Mesenchymal stem cell (in vitro differentiated cells and primary cell): ENCODE data around the gene MRPS7.

Source experiments
- DNase-seq: peaks from one replicate; pipeline ENCODE4 v3.0.0-alpha.2; 2013
- H2AFZ ChIP-seq: one replicate; pipeline ENCODE4 v1.6.1; 2013; ENCODE audit warnings: low read depth, mild to moderate bottlenecking, control low read depth, inconsistent platforms, low read length, moderate library complexity
- H2AK5ac ChIP-seq: 2 replicates; pipeline ENCODE4 v1.6.1; 2013; ENCODE audit warnings: low read length, moderate library complexity, mild to moderate bottlenecking, inconsistent platforms; ENCODE audit not compliant: severe bottlenecking
- H2BK120ac ChIP-seq: one replicate; pipeline ENCODE4 v1.6.1; 2013; ENCODE audit warnings: low read depth, mild to moderate bottlenecking, inconsistent platforms, low read length, moderate library complexity
- H2BK12ac ChIP-seq, 2 experiments: one replicate each; pipeline ENCODE4 v1.6.1; 2013; ENCODE audit warnings: inconsistent platforms in 2 of 2, low read length in 2 of 2, mild to moderate bottlenecking in 2 of 2, moderate library complexity in 2 of 2, control low read depth in 1 of 2
- H2BK15ac ChIP-seq: one replicate; pipeline ENCODE4 v1.6.1; 2013; ENCODE audit warnings: mild to moderate bottlenecking, low read depth, inconsistent platforms; ENCODE audit not compliant: poor library complexity, severe bottlenecking
- H2BK5ac ChIP-seq: 2 replicates; pipeline ENCODE4 v1.6.1; 2013; ENCODE audit warnings: low read depth, mild to moderate bottlenecking, low read length, control low read depth, inconsistent platforms; ENCODE audit not compliant: poor library complexity, severe bottlenecking
- H3K14ac ChIP-seq, 2 experiments: one replicate each; pipeline ENCODE4 v1.6.1; 2013; ENCODE audit warnings: inconsistent platforms in 2 of 2, low read length in 2 of 2, control low read depth in 1 of 2, mild to moderate bottlenecking in 1 of 2, moderate library complexity in 1 of 2
- H3K18ac ChIP-seq, 2 experiments: one replicate each; pipeline ENCODE4 v1.6.1; 2013; ENCODE audit warnings: inconsistent platforms in 2 of 2, low read length in 2 of 2, control low read depth in 1 of 2, low read depth in 1 of 2, mild to moderate bottlenecking in 1 of 2
- H3K23ac ChIP-seq, 2 experiments: one replicate each; pipeline ENCODE4 v1.6.1; 2013; ENCODE audit warnings: inconsistent platforms in 2 of 2, low read length in 2 of 2, mild to moderate bottlenecking in 2 of 2, moderate library complexity in 2 of 2, control low read depth in 1 of 2
- H3K27ac ChIP-seq: 2 replicates; pipeline ENCODE4 v1.5.1; 2013; ENCODE audit warnings: mild to moderate bottlenecking, moderate library complexity, low read length, control low read depth, inconsistent platforms; ENCODE audit not compliant: poor library complexity, severe bottlenecking
- H3K27me3 ChIP-seq, 2 experiments: 2 replicates each; pipeline versions ENCODE4 v1.6.1 to v1.7.0; 2013; ENCODE audit warnings: low read length in 2 of 2, mild to moderate bottlenecking in 2 of 2, moderate library complexity in 2 of 2, control low read depth in 1 of 2, inconsistent platforms in 1 of 2; ENCODE audit not compliant: control insufficient read depth in 1 of 2, insufficient read depth in 1 of 2
- H3K36me3 ChIP-seq, 2 experiments: 2 replicates each; pipeline versions ENCODE4 v1.6.1 to v1.7.0; 2013; ENCODE audit warnings: low read length in 2 of 2, control low read depth in 1 of 2, inconsistent platforms in 1 of 2, low read depth in 1 of 2, mild to moderate bottlenecking in 1 of 2; ENCODE audit not compliant: insufficient read depth in 2 of 2, control insufficient read depth in 1 of 2
- H3K4ac ChIP-seq, 2 experiments: one replicate each; pipeline ENCODE4 v1.6.1; 2013; ENCODE audit warnings: inconsistent platforms in 2 of 2, low read length in 2 of 2, mild to moderate bottlenecking in 2 of 2, moderate library complexity in 2 of 2, control low read depth in 1 of 2, low read depth in 1 of 2
- H3K4me1 ChIP-seq: 2 replicates; pipeline ENCODE4 v1.6.1; 2013; ENCODE audit warnings: low read depth, low read length, control low read depth; ENCODE audit not compliant: control insufficient read depth, insufficient read depth
- H3K4me2 ChIP-seq: 2 replicates; pipeline ENCODE4 v1.6.1; 2013; ENCODE audit warnings: low read length, mild to moderate bottlenecking, inconsistent platforms; ENCODE audit not compliant: poor library complexity, severe bottlenecking
- H3K4me3 ChIP-seq, 2 experiments: 2 replicates each; pipeline versions ENCODE4 v1.5.1 to v1.7.0; 2013; ENCODE audit warnings: low read length in 2 of 2, mild to moderate bottlenecking in 2 of 2, control low read depth in 1 of 2, low read depth in 1 of 2; ENCODE audit not compliant: insufficient read depth in 1 of 2
- H3K79me1 ChIP-seq: replicated peaks from 2 replicates; pipeline ENCODE4 v1.6.1; 2013; ENCODE audit warnings: mild to moderate bottlenecking, control low read depth, low read length, inconsistent platforms; ENCODE audit not compliant: poor library complexity, severe bottlenecking
- H3K9ac ChIP-seq: 2 replicates; pipeline ENCODE4 v1.7.0; 2013; ENCODE audit warnings: mild to moderate bottlenecking, low read length, moderate library complexity
- H3K9me3 ChIP-seq: 2 replicates; pipeline ENCODE4 v1.7.0; 2013; ENCODE audit warnings: mild to moderate bottlenecking, low read length; ENCODE audit not compliant: control insufficient read depth
- H4K8ac ChIP-seq: one replicate; pipeline ENCODE4 v1.6.1; 2013; ENCODE audit warnings: inconsistent platforms, mild to moderate bottlenecking, low read length, moderate library complexity
- H4K91ac ChIP-seq: one replicate; pipeline ENCODE4 v1.6.1; 2013; ENCODE audit warnings: mild to moderate bottlenecking, low read length, inconsistent platforms
- WGBS: methylation state at CpG from one replicate; pipeline ENCODE4 v1.1.7; 2013; ENCODE audit warnings: mixed read lengths; 5-methylcytosine and 5-hydroxymethylcytosine counted together

The MRPS7 gene

GRCh38 chr17:75295201-75296158, 33.8 kb downstream of the MRPS7 start:
- Histone ChIP-seq H3K27ac (no peak overlapping the region), H3K79me1 (no peaks in the 10 kb centered on the region), H3K4me3 (no peak overlapping the region), H3K18ac (no peak overlapping the region), H3K4me2 (no peak overlapping the region), H3K23ac (no peak overlapping the region), H3K36me3 (no peaks in the 10 kb centered on the region), H3K14ac (no peak overlapping the region), H4K91ac (no peak overlapping the region), H2AFZ (no peak overlapping the region), H3K4me1 (no peaks in the 10 kb centered on the region), H2BK120ac (no peak overlapping the region), H2BK5ac (no peak overlapping the region), H4K8ac (no peak overlapping the region), H2AK5ac (no peak overlapping the region), H2BK12ac (no peak overlapping the region), H3K9me3 (no peaks in the 10 kb centered on the region), H3K4ac (no peak overlapping the region), H3K9ac (no peak overlapping the region), H2BK15ac (no peak overlapping the region), H3K27me3 (no peaks in the 10 kb centered on the region)
- WGBS: 96% methylated on average over 5 of the region's 8 CpGs
- no peak for DNase-seq

- Histone ChIP-seq H3K79me1 (no peaks in the 10 kb centered on the region), H3K27ac (no peak overlapping the region), H3K23ac (no peak overlapping the region), H3K9me3 (no peaks in the 10 kb centered on the region), H2AK5ac (no peak overlapping the region), H2BK12ac (no peak overlapping the region), H2BK15ac (no peak overlapping the region), H3K4ac (no peak overlapping the region), H3K14ac (no peak overlapping the region), H4K91ac (no peak overlapping the region), H3K27me3 (no peaks in the 10 kb centered on the region), H2AFZ (no peak overlapping the region), H4K8ac (no peak overlapping the region), H3K36me3 (no peaks in the 10 kb centered on the region), H3K4me1 (no peaks in the 10 kb centered on the region), H3K4me3 (no peak overlapping the region), H3K4me2 (no peak overlapping the region), H3K9ac (no peak overlapping the region), H3K18ac (no peak overlapping the region), H2BK120ac (no peak overlapping the region), H2BK5ac (no peak overlapping the region)
- DNase-seq: no peak
- WGBS: 97% methylated on average over 4 of the region's 7 CpGs
These were observed 38.6 kb downstream of the MRPS7 start for GRCh38 chr17:75300280-75300679.

GRCh38 chr17:75301049-75301448, 39.4 kb downstream of the MRPS7 start:
- Histone ChIP-seq H2AK5ac (no peak overlapping the region), H2BK120ac (no peak overlapping the region), H2BK15ac (no peak overlapping the region), H3K18ac (no peak overlapping the region), H3K4me2 (no peak overlapping the region), H3K27me3 (no peaks in the 10 kb centered on the region), H3K79me1 (no peaks in the 10 kb centered on the region), H3K23ac (no peak overlapping the region), H4K91ac (no peak overlapping the region), H4K8ac (no peak overlapping the region), H3K4ac (no peak overlapping the region), H2BK12ac (no peak overlapping the region), H3K4me1 (no peaks in the 10 kb centered on the region), H3K9me3 (no peaks in the 10 kb centered on the region), H2BK5ac (no peak overlapping the region), H3K36me3 (no peaks in the 10 kb centered on the region), H3K9ac (no peak overlapping the region), H3K27ac (no peak overlapping the region), H2AFZ (no peak overlapping the region), H3K14ac (no peak overlapping the region), H3K4me3 (no peak overlapping the region)
- whole genome bisulfite sequencing: 90% methylated on average over 6 of the region's 9 CpGs
- DNase-seq: no peak

GRCh38 chr17:75301502-75302206, 40.0 kb downstream of the MRPS7 start:
- no peak overlapping the region for H4K8ac ChIP-seq
- H2BK12ac ChIP-seq: no peak overlapping the region
- H2AFZ ChIP-seq: no peak overlapping the region
- H4K91ac ChIP-seq: no peak overlapping the region
- no peak overlapping the region for H2BK15ac ChIP-seq
- H3K4me2 ChIP-seq: no peak overlapping the region
- no peaks in the 10 kb centered on the region for H3K9me3 ChIP-seq
- H2BK120ac ChIP-seq: no peak overlapping the region
- no peaks in the 10 kb centered on the region for H3K4me1 ChIP-seq
- H3K4ac ChIP-seq: no peak overlapping the region
- no peaks in the 10 kb centered on the region for H3K27me3 ChIP-seq
- no peak overlapping the region for H2BK5ac ChIP-seq
- no peaks in the 10 kb centered on the region for H3K36me3 ChIP-seq
- DNase-seq: no peak
- H3K9ac ChIP-seq: no peak overlapping the region
- H3K4me3 ChIP-seq: no peak overlapping the region
- WGBS: 89% methylated on average over 17 of the region's 17 CpGs
- H3K23ac ChIP-seq: no peak overlapping the region
- no peak overlapping the region for H3K14ac ChIP-seq
- H2AK5ac ChIP-seq: no peak overlapping the region
- no peak overlapping the region for H3K27ac ChIP-seq
- no peaks in the 10 kb centered on the region for H3K79me1 ChIP-seq
- H3K18ac ChIP-seq: no peak overlapping the region
